Measurements from ENCODE around the gene PDE2A.

- TF ChIP-seq CTCF (IDR thresholded peaks at IDR 0.05) (peak in 2 of 3 donors; percentile 40 to 47), POLR2A (IDR thresholded peaks at IDR 0.05) (no peak), POLR2AphosphoS5 (IDR thresholded peaks at IDR 0.05) (no peak)
Observed at GRCh38 chr11:72573072-72573854, 101.0 kb downstream of the PDE2A start.

All from breast epithelium (tissue), 3 donors.